Stimulated activated CD8-positive, alpha-beta memory T cell treated with anti-CD3 and anti-CD28 coated beads, Interleukin-7, amount 100 ng/mL, for 1 hour (primary cell): ENCODE measurements around the gene GPR3.
"Not testable (repeated sequence)": the region's sequence is repeated elsewhere in the genome, so short reads cannot be mapped to it uniquely, and the experiment has no call there.

Experiments
- DNase-seq, 2 donors: peaks; one replicate each; pipeline ENCODE4 v3.0.0-alpha.2; 2020; ENCODE audit warnings: low read depth in 2 of 2

Gene GPR3

DNA sequence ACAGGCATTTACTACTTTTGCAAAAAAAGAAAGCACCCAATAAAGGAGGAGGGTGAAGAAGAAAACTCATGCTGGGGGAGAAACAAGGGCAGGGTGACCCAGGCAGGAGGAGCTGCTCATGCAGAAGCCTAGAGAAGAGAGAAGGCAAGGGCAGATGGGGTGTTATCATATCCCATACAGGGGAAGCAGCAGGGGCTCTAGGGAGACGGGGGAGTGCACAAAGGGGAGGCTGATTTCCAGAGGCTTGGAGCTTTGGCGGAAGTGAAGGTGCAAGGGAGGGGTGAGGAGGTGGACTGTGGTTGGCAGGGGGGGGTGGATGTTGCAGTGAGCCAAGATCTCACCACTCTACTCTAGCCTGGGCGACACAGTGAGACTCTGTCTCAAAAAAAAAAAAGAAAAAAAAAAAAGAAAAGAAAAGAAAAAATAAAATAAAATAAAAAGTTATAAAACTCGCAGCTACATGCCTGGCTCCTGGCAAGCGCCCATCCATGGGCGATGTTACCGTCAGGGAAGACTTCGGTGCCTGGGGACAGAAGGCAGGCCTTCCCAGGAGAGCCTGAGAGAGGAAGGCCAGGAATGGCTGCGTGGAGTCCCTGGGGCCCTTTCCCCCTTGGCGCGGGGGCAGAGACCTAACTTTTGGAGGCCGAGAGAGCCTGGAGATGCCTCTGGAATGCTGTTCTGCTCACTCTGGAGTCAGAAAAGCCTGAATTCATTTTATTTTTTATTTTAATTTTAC is 14.5 kb upstream of the GPR3 start:
- no peak for DNase-seq

DNA sequence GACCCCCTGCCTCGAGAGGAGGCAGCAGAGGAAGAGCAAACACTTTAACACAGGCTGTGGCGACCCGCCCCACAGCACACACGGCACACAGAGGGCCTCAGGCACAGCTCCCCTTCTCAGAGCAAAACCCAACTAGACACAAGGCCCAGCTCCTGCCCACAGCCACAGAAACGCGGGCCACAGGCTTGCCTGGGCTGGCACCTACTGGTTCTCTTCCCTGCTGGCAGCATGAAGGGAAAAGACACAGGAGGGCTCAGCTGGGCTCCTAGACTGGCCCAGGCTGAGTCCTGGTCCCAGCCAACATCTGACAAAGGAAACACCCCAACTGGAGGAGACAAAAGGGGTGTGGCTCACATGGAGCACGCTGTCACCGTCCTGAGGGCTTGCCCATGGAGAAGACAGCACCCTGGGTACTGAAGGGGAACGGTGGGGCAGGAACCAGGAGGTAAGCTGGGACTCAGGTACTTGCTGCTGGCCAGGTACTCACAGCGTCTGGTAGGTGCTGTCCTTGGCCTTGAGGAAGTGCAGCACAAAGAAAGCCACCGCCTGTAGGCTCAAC is 12.8 kb upstream of the GPR3 start:
- no peak for DNase-seq

DNA sequence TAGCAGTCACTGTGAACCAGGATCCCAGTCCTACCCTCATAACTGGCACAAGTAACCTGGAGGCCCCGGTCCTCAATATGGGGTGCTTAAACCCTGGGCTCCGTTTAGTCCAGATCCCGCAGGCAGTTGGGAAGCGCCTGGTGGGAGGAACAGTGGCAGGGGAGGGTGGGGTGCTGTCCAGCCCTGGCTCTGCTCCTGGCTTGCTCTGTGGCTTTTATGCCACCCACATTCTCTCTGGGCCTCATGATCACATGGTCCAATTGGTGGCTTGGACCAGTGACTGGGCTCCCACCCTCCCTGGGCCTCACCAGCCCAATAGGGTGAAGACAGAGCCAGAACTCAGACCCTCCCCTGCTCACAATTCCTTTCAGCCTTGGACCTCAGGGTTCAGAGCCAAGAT is 12.2 kb upstream of the GPR3 start:
- no peak for DNase-seq

DNA sequence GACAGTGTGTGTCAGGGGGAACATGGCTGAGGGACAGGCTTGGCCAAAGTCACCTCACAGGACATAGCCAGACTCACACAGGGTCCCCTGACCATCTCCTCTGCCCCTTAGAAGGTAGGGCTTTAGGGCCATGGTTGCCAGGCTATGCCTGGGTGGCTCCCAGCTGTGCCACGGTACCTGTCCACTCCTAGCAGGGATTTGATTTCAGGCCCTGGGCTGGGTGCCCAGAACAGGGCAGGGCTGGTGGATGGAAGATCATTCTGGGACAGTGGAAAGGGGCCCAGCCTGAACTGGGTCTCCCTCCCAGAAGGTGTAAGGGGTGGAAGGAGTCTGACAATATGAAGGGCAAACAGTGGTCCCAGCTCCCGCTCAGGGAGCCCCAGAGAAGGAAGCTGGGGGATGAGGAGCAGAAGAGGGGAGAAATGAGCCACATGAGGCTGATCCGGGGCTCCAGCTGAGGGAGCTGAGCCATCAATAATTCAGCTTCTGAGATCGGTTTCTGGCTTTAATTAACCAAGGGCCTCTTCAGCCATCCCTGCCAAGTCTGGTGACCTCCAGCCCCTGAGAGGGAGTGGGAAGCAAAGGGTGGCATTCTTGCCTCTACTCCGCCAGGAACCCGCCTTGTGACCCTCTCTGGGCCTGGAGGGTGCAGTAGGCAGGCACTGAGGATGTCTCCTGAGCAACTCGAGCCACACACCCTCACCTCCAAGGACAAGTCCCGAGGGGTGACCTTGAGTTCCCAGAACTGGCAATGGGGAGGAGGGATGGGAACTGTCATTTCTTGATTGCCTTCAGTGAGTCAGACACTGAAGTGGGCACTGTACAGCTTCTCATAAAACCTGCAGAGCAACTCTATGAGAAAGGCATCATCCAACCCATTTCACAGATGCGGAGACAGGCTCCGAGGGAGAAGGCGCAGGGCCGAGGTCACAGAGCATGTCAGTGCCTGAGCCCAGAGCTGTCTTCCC is 11.4 kb upstream of the GPR3 start:
- DNase-seq: no peak

DNA sequence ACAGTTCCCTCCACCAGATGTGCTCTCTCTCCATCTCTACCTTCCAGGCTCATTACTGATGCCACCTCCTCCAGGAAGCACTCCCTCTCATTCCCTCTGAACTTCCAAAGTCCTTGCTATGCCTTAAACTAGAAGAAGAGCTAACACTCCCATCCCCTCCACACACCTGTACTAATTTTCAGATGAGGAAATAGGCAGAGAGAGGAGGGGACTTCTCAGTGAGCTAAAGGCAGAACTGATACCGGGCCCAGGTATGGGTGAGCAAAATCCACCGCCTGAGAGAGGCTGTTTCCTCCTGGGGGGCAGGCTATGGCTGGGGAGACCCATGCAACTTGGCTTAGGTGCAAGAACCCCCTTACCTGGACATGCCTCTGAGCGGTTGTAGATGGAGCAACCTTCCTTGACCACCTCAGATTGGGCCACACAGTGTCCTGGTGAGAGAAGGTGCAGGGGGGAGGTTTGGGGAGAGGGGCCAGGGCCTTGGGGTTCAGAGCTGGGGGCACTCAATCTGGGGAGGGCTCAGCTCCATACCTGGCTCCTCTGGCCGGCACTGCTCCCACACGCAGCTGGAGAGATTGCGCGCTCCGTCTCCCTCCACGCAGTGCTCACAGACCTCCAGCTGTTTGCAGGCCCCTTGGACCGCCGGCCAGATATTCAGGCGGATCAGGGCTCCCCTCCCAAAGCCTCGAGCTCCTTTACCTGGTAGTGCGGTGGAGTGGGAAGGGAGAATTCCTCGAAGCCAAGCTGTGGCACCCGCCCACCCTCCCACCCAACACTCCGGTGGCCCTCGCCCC is 10.3 kb upstream of the GPR3 start:
- DNase-seq: no peak

DNA sequence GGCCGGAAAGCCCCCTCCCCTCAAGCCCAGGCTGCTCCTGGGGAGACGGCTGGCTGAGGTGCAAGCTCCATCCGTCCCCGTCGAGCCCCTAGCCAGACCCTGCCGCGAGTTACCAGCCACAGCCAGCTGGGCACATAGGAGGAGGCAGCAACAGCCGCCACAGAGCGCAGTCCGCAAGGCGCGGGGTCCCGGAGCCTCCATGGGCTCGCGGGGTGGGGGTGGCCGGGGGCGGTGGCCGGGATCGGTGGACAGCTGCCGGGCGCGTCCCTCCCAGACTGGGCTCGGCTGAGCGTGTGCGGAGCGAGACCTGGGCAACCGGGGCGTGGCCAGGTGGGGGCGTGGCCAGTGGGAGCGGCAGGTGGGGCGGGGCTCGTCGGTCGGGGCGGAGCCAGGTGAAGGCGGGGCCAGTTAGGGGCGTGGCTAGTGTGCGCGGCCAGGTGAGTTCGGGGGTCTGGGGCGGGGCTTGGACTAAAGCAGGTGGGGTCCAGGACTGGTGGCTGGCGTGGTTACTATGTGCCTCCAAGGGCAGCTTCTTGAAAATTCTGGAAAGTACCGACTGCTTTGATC is 9.3 kb upstream of the GPR3 start, which contains the start of gene CD164L2:
TSS of gene CD164L2 (minus strand) at position 295 of the 567 bp plus-strand sequence. CDS start at position 201, 94 bp downstream.
- no peak for DNase-seq

DNA sequence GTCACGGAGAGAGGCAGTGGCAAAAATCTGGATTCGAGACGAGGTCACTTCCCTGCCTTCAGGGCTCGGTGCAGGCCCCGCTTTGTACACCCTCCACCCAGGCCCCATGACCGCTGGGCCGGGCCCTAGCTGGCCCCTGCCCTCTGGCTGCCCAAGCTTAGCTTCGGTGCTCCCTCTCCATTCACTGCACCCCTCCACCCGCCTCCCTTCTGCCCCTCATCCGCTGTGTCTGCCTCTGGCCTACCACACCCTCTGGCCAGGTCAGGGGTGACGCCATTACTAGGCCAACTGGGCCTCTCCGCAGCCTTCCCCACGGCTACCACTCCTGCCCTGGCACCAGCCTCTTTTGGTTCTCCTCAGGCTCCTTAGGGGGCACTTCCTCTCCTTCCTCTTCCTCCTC is 8.8 kb upstream of the GPR3 start:
- no peak for DNase-seq

DNA sequence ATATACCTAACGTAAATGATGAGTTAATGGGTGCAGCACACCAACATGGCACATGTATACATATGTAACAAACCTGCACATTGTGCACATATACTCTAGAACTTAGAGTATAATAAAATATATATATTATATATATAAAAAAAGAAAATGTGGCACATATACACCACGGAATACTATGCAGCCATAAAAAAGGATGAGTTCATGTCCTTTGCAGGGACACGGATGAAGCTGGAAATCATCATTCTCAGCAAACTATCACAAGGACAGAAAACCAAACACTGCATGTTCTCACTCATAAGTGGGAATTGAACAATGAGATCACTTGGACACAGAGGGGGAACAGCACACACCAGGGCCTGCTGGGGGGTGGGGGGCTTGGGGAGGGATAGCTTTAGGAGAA is 7.6 kb upstream of the GPR3 start:
- not testable (repeated sequence) for DNase-seq

DNA sequence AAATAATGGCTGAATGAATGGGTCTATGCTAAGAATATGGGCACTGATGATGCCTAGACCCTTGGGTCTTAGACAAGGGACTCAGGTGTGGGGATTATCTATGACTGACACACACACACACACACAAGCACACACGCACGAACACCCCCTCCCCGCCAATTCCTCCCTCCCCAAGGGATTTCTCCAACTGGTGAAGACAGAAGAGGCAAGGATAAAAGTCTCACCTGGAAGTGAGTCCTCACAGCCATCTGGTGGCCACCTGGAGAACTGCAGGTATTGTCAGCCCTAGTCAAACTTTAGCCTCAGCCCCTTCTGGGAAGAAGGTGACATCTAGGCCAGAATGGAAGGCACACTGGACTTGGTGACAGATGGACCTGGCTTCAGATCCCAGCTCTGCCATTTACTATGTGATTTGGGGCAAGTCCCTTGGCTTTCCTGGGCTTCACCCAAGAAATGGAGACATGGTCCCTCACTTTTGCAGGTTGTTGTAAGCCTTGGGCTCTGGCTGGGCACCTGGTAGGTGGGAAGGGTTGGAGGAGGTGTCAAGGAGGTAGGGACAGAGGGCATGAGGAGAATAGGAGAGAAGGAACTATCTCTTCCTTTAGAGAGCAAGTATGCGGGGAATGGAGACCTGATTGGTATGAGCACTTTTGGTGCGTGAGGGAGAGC is 4.0 kb upstream of the GPR3 start:
- peak; percentile 52 to 63 for DNase-seq

DNA sequence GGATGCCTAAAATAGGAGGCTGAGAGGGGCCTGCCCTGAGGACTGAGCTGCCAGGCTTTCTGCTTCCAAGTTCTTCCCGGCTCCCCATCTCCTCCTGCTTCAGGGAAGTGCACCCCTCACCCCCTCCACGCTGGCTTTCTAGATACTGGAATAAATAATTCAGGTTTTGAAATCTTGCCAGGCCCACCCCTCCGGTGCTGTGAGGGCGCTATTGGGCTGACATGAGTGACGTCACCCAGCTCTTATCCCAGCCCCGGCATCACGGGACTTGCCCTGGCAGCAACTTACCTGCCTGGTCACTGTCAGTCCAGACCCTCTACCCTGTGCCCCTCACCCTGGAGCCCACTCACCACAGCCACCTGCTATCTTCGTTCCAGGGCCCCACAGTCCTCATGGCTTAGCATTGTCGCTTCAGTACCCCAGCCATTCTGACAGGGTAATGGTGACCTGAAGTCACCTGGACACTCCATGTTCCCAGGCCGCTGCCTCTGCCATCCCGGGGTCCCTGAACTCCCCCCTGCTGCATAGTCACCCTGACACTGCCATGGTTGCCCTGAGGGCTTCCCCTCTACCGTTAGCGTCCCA is 819 bp upstream of the GPR3 start:
- DNase-seq: no peak

DNA sequence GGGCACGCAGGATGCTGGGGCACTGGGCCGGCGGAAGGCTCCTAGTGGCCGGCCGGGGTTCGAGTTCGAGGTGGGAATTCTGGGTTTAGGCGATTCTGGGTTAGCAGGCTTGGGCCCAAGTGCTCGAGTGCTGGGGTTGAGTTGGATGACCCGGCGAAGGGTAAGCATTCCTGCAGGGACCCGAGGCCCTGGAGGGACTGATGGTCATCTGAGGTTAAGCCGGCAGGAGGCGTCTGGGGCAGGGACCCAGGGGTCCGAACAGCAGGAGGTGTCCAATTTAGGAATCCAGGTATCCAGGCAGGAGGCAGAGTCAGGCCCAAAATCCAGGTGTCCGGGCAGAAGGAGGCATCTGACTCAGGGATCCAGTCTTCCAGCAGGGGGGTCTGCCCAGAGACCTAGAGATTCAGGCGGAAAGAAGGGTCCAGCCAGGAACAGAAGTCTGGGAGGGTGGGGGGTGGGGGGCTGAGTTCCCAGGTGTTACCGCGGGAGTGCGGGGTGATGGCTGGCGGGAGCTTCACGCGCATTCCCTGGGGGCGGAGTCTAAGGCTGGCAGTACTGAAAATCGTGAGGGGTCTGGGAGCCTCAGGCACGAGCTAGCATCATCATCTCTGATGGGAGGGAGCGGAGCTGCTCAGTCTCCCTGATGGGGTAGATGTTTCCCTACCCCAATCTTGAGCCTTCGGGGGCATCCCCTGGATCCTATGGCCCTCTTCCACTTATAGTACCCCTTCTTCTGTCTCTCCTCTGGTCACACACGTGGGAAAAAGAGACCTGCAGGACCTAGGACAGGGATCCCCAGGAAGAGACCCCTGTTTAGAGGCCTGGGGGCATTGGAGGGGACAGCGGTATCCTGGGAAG is 585 bp downstream of the GPR3 start:
- no peak for DNase-seq

DNA sequence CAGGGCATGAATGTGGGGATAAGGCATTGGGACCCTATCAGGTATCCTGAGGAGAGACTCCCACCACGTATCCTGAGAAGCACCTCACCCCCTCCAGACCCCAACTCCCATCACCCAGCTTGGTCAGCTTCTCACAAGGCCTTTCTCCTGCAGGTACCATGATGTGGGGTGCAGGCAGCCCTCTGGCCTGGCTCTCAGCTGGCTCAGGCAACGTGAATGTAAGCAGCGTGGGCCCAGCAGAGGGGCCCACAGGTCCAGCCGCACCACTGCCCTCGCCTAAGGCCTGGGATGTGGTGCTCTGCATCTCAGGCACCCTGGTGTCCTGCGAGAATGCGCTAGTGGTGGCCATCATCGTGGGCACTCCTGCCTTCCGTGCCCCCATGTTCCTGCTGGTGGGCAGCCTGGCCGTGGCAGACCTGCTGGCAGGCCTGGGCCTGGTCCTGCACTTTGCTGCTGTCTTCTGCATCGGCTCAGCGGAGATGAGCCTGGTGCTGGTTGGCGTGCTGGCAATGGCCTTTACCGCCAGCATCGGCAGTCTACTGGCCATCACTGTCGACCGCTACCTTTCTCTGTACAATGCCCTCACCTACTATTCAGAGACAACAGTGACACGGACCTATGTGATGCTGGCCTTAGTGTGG is 1.3 kb downstream of the GPR3 start:
- DNase-seq: no peak

DNA sequence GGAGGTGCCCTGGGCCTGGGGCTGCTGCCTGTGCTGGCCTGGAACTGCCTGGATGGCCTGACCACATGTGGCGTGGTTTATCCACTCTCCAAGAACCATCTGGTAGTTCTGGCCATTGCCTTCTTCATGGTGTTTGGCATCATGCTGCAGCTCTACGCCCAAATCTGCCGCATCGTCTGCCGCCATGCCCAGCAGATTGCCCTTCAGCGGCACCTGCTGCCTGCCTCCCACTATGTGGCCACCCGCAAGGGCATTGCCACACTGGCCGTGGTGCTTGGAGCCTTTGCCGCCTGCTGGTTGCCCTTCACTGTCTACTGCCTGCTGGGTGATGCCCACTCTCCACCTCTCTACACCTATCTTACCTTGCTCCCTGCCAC is 1.8 kb downstream of the GPR3 start:
- no peak for DNase-seq

DNA sequence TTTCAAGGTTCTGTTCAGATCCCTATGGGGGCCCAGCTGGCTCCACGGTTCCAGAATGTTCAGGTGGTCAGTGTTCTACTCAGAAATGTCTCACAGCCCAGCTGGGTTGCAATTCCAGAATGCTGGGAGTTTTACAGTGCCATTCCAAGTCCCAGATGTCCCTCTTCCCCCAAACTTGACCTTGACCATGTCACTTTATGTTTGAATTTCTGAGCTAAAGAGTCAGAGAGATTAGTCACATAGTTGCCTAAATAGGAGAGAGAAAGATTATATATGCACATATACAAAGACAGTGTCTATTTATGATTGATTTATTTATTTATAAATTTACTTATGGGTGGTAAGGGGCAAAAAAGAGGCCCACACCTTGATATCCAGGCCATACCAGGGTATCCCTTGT is 2.5 kb downstream of the GPR3 start:
- no peak for DNase-seq

DNA sequence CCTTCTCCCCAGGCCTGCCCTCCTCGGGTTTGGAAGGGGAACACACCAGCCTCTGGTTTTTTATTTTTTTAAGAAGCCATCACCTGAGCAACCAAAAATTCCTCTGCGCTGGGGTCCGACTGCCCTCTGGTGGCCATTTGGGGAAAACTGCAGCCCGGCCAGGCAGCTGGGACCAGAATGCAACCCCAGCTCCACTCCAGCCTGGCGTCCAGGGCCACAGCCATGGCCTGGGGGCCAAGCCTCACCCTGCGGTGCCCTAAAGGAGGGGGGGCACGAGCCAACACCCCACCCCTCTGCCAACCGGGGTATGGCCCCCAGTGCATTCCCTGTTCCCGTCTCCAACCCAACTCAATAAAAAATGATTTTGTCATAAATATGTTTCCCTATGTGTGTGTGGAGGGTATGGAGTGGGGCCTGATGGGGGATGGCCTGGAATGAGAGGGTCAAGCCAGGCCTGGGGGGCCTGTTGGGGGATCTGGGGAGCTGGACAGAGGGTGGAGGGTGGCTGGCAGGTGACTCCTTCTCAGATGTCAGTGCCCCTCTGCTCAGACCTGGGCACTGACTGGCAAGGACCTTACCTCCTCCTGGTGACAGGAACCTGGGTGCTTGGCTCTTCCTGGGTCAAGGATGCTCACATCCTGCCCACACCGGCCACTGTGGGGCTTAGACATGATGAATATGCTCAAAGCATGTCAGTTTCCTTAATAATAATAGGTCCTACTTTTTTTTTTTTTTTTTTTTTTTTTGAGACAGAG is 3.2 kb downstream of the GPR3 start:
- DNase-seq: peak; percentile 56

DNA sequence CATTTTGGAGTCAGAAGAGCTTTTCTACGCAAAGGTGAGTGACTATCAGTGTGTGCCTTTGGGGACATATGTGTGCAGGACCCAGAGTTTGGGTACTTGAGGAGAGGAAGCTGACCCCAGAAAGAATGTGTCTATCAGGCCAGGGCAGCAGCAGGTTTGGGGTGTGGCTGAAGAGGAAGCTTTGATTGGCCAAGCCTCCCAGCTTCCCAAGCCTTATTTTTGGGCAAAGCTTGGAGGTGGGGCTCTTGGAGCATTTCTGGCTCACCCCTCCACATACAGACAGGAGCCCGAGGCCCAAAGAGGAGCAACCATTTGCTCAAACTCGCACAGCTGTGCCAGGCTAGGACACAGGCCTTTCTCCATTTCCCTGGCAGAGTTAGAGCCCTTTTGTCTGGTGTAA is 4.7 kb downstream of the GPR3 start:
- DNase-seq: no peak

DNA sequence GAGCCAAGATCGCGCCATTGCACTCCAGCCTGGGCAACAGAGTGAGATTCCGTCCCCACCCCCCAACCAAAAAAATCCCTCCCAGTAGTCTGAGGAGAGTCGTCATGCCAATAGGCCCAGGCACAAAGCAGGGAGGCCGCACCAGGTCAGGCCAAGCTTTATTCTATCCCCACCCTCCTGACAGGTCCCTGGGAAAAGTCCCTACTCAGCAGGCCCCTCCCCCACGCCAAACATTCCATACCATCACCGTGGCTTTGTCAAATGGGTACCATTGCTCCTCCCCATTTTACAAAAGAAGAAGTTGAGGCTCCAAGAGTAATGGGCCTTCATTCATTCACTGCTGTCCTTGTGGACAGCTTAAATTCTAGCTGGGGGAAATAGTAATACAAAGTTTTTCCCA is 5.3 kb downstream of the GPR3 start:
- DNase-seq: no peak

DNA sequence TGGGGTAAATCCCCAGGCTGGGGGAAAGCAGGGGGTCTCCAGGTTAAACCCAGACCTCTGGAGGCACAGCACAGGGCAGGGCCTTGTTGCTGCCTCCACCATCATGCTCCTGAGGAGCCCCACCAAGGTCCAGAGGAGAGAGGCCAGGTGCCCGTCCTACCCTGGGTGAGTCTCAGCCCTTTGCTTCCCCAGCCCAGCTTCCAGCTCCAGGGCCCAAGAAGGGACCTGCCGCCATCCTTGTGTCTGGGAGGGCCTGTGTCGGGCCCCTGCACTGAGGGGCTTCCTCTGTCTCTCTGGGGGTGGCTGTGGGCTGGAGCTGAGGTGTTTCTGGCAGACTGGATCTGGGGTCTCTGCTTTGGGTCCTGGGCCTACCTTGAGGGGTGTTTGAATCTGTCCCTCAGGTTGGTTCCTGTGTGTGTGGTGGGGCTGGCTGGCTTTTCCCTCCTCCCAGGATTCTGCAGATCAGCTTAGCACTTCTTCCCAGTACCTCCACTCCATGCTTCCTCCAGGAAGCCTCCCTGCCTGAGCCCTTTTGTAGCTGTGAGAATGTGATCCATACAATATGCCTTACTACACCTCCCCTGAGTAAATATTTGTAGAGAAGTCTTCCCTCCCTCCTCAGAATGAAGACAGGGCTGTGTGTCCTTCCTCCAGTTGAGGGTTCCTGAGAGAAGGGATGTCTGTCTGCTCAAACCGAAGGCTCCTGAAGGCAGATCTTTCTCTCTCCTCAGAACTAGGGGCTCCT is 6.2 kb downstream of the GPR3 start:
- no peak for DNase-seq
